Left kidney (tissue), 2 donors: ENCODE data around the gene ANP32B. TPM values are rescaled to one million over a fixed set of nuclear protein-coding genes. Genes with fewer than 3 reads are reported as not detected.

Experiments used
- DNase-seq: peaks from one replicate; pipeline ENCODE4 v3.0.0-alpha.2; 2013
- polyA plus RNA-seq: library from polyadenylated mRNA; unstranded; fragments of 120-200 nt; gene quantifications from one replicate; pipeline ENCODE4 v1.2.1, GENCODE V29; 2013; ENCODE audit not compliant: insufficient read length

ANP32B gene
- polyA plus RNA-seq, 1 donor = 282 TPM

GRCh38 chr9:98062161-98062560 lies 79.0 kb downstream of the ANP32B start:
- DNase-seq = no peak

DNA sequence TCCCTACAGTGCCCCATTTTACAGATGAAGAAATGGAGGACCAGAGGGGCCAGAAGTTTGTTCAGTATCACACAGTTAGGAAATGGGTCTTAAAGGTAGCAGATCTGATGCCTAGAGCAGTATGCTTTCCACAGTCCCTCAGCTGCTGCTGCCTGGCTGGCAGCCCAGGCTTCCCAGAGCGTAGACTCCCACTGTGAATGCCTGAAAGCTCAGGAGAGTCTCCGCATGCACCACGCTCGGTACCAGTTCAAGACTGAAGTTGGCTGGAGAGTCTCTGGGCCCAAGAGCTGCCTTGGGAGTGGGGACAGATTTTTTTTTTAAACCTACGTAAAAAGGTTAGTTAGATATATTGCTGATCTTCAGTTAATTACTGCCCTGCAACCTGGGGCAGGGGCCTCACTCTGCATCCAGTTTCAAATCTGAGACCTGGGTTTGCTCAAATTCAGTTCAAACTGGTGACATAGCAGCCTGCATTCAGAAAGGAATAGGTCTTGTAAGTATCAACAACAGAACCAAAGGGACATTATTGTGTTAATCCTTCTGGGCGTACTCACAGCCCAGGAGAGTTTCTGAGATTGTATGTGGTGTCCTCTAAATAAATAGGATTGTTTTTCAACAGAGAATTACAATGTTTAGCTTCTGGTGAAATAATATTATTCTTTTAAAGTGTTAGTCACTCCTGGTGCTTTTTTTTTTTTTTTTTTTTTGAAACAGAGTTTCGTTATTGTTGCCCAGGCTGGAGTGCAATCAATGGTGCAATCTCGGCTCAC lies 81.7 kb downstream of the ANP32B start:
- no peak for DNase-seq

Other genes starting within 250 kb of the ANP32B start
- gene FOXE1, start 130.1 kb upstream of the ANP32B start, polyA plus RNA-seq = not detected
- 24.0 TPM for gene TRMO, start 60.8 kb upstream of the ANP32B start, polyA plus RNA-seq
- gene HEMGN, start 45.2 kb upstream of the ANP32B start, polyA plus RNA-seq = 1.5 TPM
- gene NANS, start 73.4 kb downstream of the ANP32B start, polyA plus RNA-seq = 40.3 TPM
- gene TRIM14, start 135.9 kb downstream of the ANP32B start, polyA plus RNA-seq = 8.0 TPM
- 2.2 TPM for gene CORO2A, start 209.3 kb downstream of the ANP32B start, polyA plus RNA-seq